Neural cell (in vitro differentiated cells): ENCODE results near the gene GASK1A. TPM values are rescaled to one million over a fixed set of nuclear protein-coding genes. Genes with fewer than 3 reads are reported as not detected.

Experiments
- H2AFZ ChIP-seq: fragments of 200-600, 300-800 bp; sonication (generic), shearing (Covaris generic); 2 replicates; pipeline ENCODE4 v1.6.0; 2014; ENCODE audit warnings: low read depth, mild to moderate bottlenecking, antibody characterized with exemption, low read length, moderate library complexity
- H3F3A ChIP-seq: fragments of 200-600 bp; shearing (Covaris generic); 2 replicates; pipeline ENCODE4 v1.6.1; 2016; ENCODE audit warnings: mild to moderate bottlenecking, moderate library complexity, mixed read lengths, antibody characterized with exemption, low read length; ENCODE audit not compliant: insufficient read depth, poor library complexity, severe bottlenecking
- H3K27ac ChIP-seq: fragments of 200-600, 300-800 bp; sonication (generic), shearing (Covaris generic); 2 replicates; pipeline ENCODE4 v1.5.1; 2014; ENCODE audit warnings: mild to moderate bottlenecking, low read length, moderate library complexity
- H3K27me3 ChIP-seq: fragments of 300-800, 200-600 bp; sonication (generic), shearing (Covaris generic); 2 replicates; pipeline ENCODE4 v1.6.0; 2014; ENCODE audit warnings: mild to moderate bottlenecking, low read depth, low read length, moderate library complexity; ENCODE audit not compliant: insufficient read depth
- H3K36me3 ChIP-seq: fragments of 300-800, 200-600 bp; sonication (generic), shearing (Covaris generic); 2 replicates; pipeline ENCODE4 v1.5.1; 2014; ENCODE audit warnings: mild to moderate bottlenecking, antibody characterized with exemption, low read length, moderate library complexity; ENCODE audit not compliant: insufficient read depth
- H3K4me2 ChIP-seq: fragments of 300-800, 200-600 bp; sonication (generic), shearing (Covaris generic); 2 replicates; pipeline ENCODE4 v1.6.0; 2014; ENCODE audit warnings: mild to moderate bottlenecking, low read length
- H3K4me3 ChIP-seq: fragments of 300-800, 200-600 bp; sonication (generic), shearing (Covaris generic); 2 replicates; pipeline ENCODE4 v1.5.1; 2014; ENCODE audit warnings: mild to moderate bottlenecking, low read length, moderate library complexity
- H3K79me2 ChIP-seq: fragments of 200-600 bp; shearing (Covaris generic); replicated peaks from 2 replicates; pipeline ENCODE4 v1.6.0; 2014; ENCODE audit warnings: mild to moderate bottlenecking, low read length, moderate library complexity; ENCODE audit not compliant: insufficient read depth
- H3K9ac ChIP-seq: fragments of 300-800, 200-600 bp; sonication (generic), shearing (Covaris generic); 2 replicates; pipeline ENCODE4 v1.6.1; 2016; ENCODE audit warnings: mild to moderate bottlenecking, low read length, mixed read lengths
- H3K9me2 ChIP-seq: fragments of 200-600 bp; shearing (Covaris generic); 2 replicates; pipeline ENCODE4 v1.6.1; 2016; ENCODE audit warnings: mild to moderate bottlenecking, low read length, mixed read lengths; ENCODE audit not compliant: insufficient read depth
- H3K9me3 ChIP-seq: fragments of 200-600, 300-800 bp; sonication (generic), shearing (Covaris generic); 2 replicates; pipeline ENCODE4 v1.6.1; 2016; ENCODE audit warnings: mild to moderate bottlenecking, mixed run types, low read length, moderate library complexity, mixed read lengths
- H4K20me1 ChIP-seq: fragments of 200-600 bp; shearing (Covaris generic); 2 replicates; pipeline ENCODE4 v1.6.1; 2016; ENCODE audit warnings: mild to moderate bottlenecking, mixed run types; ENCODE audit not compliant: insufficient read depth
- CTCF ChIP-seq: fragments of 450-650 bp; IDR thresholded peaks from 2 replicates; pipeline ENCODE4 v1.5.1; 2014; ENCODE audit warnings: antibody characterized with exemption, mild to moderate bottlenecking, moderate library complexity; ENCODE audit not compliant: poor library complexity, severe bottlenecking
- EP300 ChIP-seq: fragments of 450-650 bp; conservative IDR thresholded peaks from 2 replicates; pipeline ENCODE4 v1.6.1; 2014; ENCODE audit warnings: antibody characterized with exemption, mild to moderate bottlenecking, moderate library complexity; ENCODE audit not compliant: poor library complexity, severe bottlenecking
- EZH2 ChIP-seq: fragments of 200-600, 300-800 bp; shearing (Covaris generic), sonication (generic); IDR thresholded peaks from 2 replicates; pipeline ENCODE4 v1.6.1; 2014; ENCODE audit warnings: antibody characterized with exemption, low read length, borderline replicate concordance, mild to moderate bottlenecking; ENCODE audit not compliant: insufficient read depth, poor library complexity, severe bottlenecking
- MXI1 ChIP-seq: fragments of 450-650 bp; conservative IDR thresholded peaks from 2 replicates; pipeline ENCODE4 v1.6.1; 2014; ENCODE audit warnings: antibody characterized with exemption, mild to moderate bottlenecking; ENCODE audit not compliant: poor library complexity, severe bottlenecking
- POLR2AphosphoS5 ChIP-seq: IDR thresholded peaks from 2 replicates; pipeline ENCODE4 v1.6.1; 2012
- RAD21 ChIP-seq: fragments of 450-650 bp; conservative IDR thresholded peaks from 2 replicates; pipeline ENCODE4 v1.6.1; 2014; ENCODE audit warnings: antibody characterized with exemption, mild to moderate bottlenecking, moderate library complexity
- REST ChIP-seq: IDR thresholded peaks from 2 replicates; pipeline ENCODE4 v1.6.1; 2012; ENCODE audit warnings: borderline replicate concordance
- SMC3 ChIP-seq: fragments of 450-650 bp; conservative IDR thresholded peaks from 2 replicates; pipeline ENCODE4 v1.6.1; 2014; ENCODE audit warnings: antibody characterized with exemption, mild to moderate bottlenecking, moderate library complexity; ENCODE audit not compliant: poor library complexity
- TAF1 ChIP-seq: IDR thresholded peaks from 2 replicates; pipeline ENCODE4 v1.6.1; 2012; ENCODE audit warnings: low read depth
- polyA plus RNA-seq: library from polyadenylated mRNA; depleted of rRNA; stranded (reverse); fragments of >200 nt; gene quantifications from 2 replicates; pipeline ENCODE4 v1.2.3, GENCODE V29; 2014

GASK1A gene
- polyA plus RNA-seq, 1 donor from 2014 or later = not detected

- no peak overlapping the region for H3K9ac ChIP-seq
- H3K36me3 ChIP-seq = no peaks in the 10 kb centered on the region
- H3K9me3 ChIP-seq = no peaks in the 10 kb centered on the region
- H2AFZ ChIP-seq = no peak overlapping the region
- TF ChIP-seq CTCF (no peak), TAF1 (no peak), POLR2AphosphoS5 (no peak), MXI1 (no peak), SMC3 (no peak), EZH2 (no peak), RAD21 (no peak), EP300 (no peak), REST (no peak)
- no peaks in the 10 kb centered on the region for H3K9me2 ChIP-seq
- no peaks in the 10 kb centered on the region for H3F3A ChIP-seq
- H4K20me1 ChIP-seq = no peaks in the 10 kb centered on the region
- H3K27ac ChIP-seq = no peak overlapping the region
- H3K4me3 ChIP-seq = no peak overlapping the region
- no peak overlapping the region for H3K4me2 ChIP-seq
- H3K79me2 ChIP-seq = no peaks in the 10 kb centered on the region
- no peaks in the 10 kb centered on the region for H3K27me3 ChIP-seq
Observed at GRCh38 chr3:43004282-43004681, 25.2 kb downstream of the GASK1A start.

- Histone ChIP-seq H3K36me3 (no peaks in the 10 kb centered on the region), H3K4me2 (no peak overlapping the region), H3F3A (no peaks in the 10 kb centered on the region), H3K9me3 (no peaks in the 10 kb centered on the region), H3K4me3 (no peak overlapping the region), H3K79me2 (no peaks in the 10 kb centered on the region), H4K20me1 (no peaks in the 10 kb centered on the region), H3K9ac (no peak overlapping the region), H3K27me3 (no peaks in the 10 kb centered on the region), H2AFZ (no peak overlapping the region), H3K9me2 (no peaks in the 10 kb centered on the region), H3K27ac (no peak overlapping the region)
- TF ChIP-seq EZH2 (no peak), RAD21 (no peak), TAF1 (no peak), REST (no peak), EP300 (no peak), MXI1 (no peak), SMC3 (no peak), POLR2AphosphoS5 (no peak), CTCF (no peak)
Observed at GRCh38 chr3:43005253-43005652, 26.1 kb downstream of the GASK1A start.
